Gastroesophageal sphincter (tissue), 3 donors: Measurements from ENCODE around the gene ICA1.

Source experiments
- EP300 ChIP-seq: sonication (generic); formaldehyde crosslinking; IDR thresholded peaks from one replicate; pipeline ENCODE4 v1.6.1; 2017; ENCODE audit warnings: antibody characterized with exemption, mild to moderate bottlenecking
- POLR2A ChIP-seq, 2 donors: fragments of 450-650 bp; IDR thresholded peaks; one replicate each; pipeline ENCODE4 v1.6.1; 2017; ENCODE audit warnings: antibody characterized with exemption in 2 of 2, mild to moderate bottlenecking in 2 of 2, moderate library complexity in 1 of 2
- POLR2AphosphoS5 ChIP-seq: sonication (generic); formaldehyde crosslinking; IDR thresholded peaks from one replicate; pipeline ENCODE4 v1.6.1; 2017; ENCODE audit warnings: antibody characterized with exemption
- TF ChIP-seq, protein P1 (sequence below), 4 experiments: fragments of 200-600 bp in 2 of 4; fragments of 450-650 bp in 2 of 4; sonication (generic) in 1 of 4; IDR thresholded peaks; one replicate each; pipeline ENCODE4 v1.5.1; 2017 to 2019; ENCODE audit warnings: antibody characterized with exemption in 4 of 4, mild to moderate bottlenecking in 2 of 4, moderate library complexity in 2 of 4

GRCh38 chr7:8143151-8143874 lies 118.7 kb downstream of the ICA1 start:
- TF ChIP-seq POLR2A (IDR thresholded peaks at IDR 0.05) (no peak), POLR2AphosphoS5 (no peak), EP300 (no peak)
- TF ChIP-seq, protein P1, sequence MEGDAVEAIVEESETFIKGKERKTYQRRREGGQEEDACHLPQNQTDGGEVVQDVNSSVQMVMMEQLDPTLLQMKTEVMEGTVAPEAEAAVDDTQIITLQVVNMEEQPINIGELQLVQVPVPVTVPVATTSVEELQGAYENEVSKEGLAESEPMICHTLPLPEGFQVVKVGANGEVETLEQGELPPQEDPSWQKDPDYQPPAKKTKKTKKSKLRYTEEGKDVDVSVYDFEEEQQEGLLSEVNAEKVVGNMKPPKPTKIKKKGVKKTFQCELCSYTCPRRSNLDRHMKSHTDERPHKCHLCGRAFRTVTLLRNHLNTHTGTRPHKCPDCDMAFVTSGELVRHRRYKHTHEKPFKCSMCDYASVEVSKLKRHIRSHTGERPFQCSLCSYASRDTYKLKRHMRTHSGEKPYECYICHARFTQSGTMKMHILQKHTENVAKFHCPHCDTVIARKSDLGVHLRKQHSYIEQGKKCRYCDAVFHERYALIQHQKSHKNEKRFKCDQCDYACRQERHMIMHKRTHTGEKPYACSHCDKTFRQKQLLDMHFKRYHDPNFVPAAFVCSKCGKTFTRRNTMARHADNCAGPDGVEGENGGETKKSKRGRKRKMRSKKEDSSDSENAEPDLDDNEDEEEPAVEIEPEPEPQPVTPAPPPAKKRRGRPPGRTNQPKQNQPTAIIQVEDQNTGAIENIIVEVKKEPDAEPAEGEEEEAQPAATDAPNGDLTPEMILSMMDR (IDR thresholded peaks at IDR 0.05) = no peak
